HG02759 (cell line): Measurements from ENCODE around the gene IBA57.
"Not testable (repeated sequence)": the region's sequence is repeated elsewhere in the genome, so short reads cannot be mapped to it uniquely, and the experiment has no call there.

Experiments used
- ATAC-seq: cut with Tn5 transposase; IDR thresholded peaks from one replicate; pipeline ENCODE4 v1.9.1; 2021; ENCODE audit warnings: mild to moderate bottlenecking, moderate library complexity; ENCODE audit not compliant: unreplicated experiment

Gene IBA57

GRCh38 chr1:228170666-228171065 is 5.1 kb downstream of the IBA57 start:
- ATAC-seq: no peak

GRCh38 chr1:228171221-228171891 is 5.8 kb downstream of the IBA57 start:
- ATAC-seq: no peak

GRCh38 chr1:228172591-228173527 is 7.3 kb downstream of the IBA57 start:
- no peak for ATAC-seq

- not testable (repeated sequence) for ATAC-seq
These were observed 8.2 kb downstream of the IBA57 start for GRCh38 chr1:228173528-228174481.

- no peak for ATAC-seq
These were observed 9.1 kb downstream of the IBA57 start for GRCh38 chr1:228174482-228175315.

- no peak for ATAC-seq
These were observed 9.9 kb downstream of the IBA57 start for GRCh38 chr1:228175316-228176023.

GRCh38 chr1:228176024-228176395 is 10.4 kb downstream of the IBA57 start:
- no peak for ATAC-seq

GRCh38 chr1:228176461-228177182 is 11.0 kb downstream of the IBA57 start:
- ATAC-seq: no peak

GRCh38 chr1:228177183-228177475 is 11.5 kb downstream of the IBA57 start:
- ATAC-seq: no peak

GRCh38 chr1:228177721-228178710 is 12.4 kb downstream of the IBA57 start:
- no peak for ATAC-seq

GRCh38 chr1:228178737-228179684 is 13.4 kb downstream of the IBA57 start:
- ATAC-seq: no peak

- ATAC-seq: no peak
These were observed 14.8 kb downstream of the IBA57 start for GRCh38 chr1:228180271-228180958.

- no peak for ATAC-seq
These were observed 15.5 kb downstream of the IBA57 start for GRCh38 chr1:228180959-228181644.

- ATAC-seq: no peak
These were observed 16.0 kb downstream of the IBA57 start for GRCh38 chr1:228181645-228182034.

- ATAC-seq: no peak
These were observed 16.9 kb downstream of the IBA57 start for GRCh38 chr1:228182296-228183030.
